COR-L47 (cell line): ENCODE data around the gene OR6K6.

Experiments
- DNase-seq: peaks from one replicate; lab custom pipeline; 2025; lab: John Stamatoyannopoulos, UW

The OR6K6 gene

GRCh38 chr1:158754420-158754819 is at the start of gene OR6K6:
Gene OR6K6, plus strand, starts transcription at chr1:158754720. Its CDS starts 168 bp downstream, at chr1:158754888.
- no peak for DNase-seq

GRCh38 chr1:158706096-158706495 is 48.4 kb upstream of the OR6K6 start:
- DNase-seq = no peak

- no peak for DNase-seq
Measured at GRCh38 chr1:158711098-158711497, 43.4 kb upstream of the OR6K6 start.

GRCh38 chr1:158714754-158715153 is 39.8 kb upstream of the OR6K6 start:
- DNase-seq = no peak

- no peak for DNase-seq
Measured at GRCh38 chr1:158716335-158716734, 38.2 kb upstream of the OR6K6 start.

- DNase-seq = no peak
Measured at GRCh38 chr1:158717344-158717743, 37.2 kb upstream of the OR6K6 start.

GRCh38 chr1:158719664-158720063 is 34.9 kb upstream of the OR6K6 start:
- no peak for DNase-seq

- no peak for DNase-seq
Measured at GRCh38 chr1:158720620-158721019, 33.9 kb upstream of the OR6K6 start, which contains the start of gene OR6K3. Gene OR6K3, minus strand, starts transcription at chr1:158720720. Its CDS starts 2,605 bp downstream, at chr1:158718115.

- DNase-seq = no peak
Measured at GRCh38 chr1:158724442-158724841, 30.1 kb upstream of the OR6K6 start.

GRCh38 chr1:158728510-158729225 is 25.9 kb upstream of the OR6K6 start:
- no peak for DNase-seq

- DNase-seq = no peak
Measured at GRCh38 chr1:158730453-158730852, 24.1 kb upstream of the OR6K6 start.

- no peak for DNase-seq
Measured at GRCh38 chr1:158731707-158732106, 22.8 kb upstream of the OR6K6 start.

- no peak for DNase-seq
Measured at GRCh38 chr1:158732524-158732923, 22.0 kb upstream of the OR6K6 start.

- no peak for DNase-seq
Measured at GRCh38 chr1:158735848-158736247, 18.7 kb upstream of the OR6K6 start.

- DNase-seq = no peak
Measured at GRCh38 chr1:158752155-158752712, 2.3 kb upstream of the OR6K6 start.

- DNase-seq = no peak
Measured at GRCh38 chr1:158771950-158772866, 17.7 kb downstream of the OR6K6 start, which contains the start of gene OR6N1. Gene OR6N1, minus strand, starts transcription at chr1:158772195. Its CDS starts 5,513 bp downstream, at chr1:158766682.

- DNase-seq = no peak
Measured at GRCh38 chr1:158781104-158781503, 26.6 kb downstream of the OR6K6 start, which contains the start of gene OR6N2. Gene OR6N2, minus strand, starts transcription at chr1:158781204. Its CDS starts 3,569 bp downstream, at chr1:158777635.

- no peak for DNase-seq
Measured at GRCh38 chr1:158793604-158794003, 39.1 kb downstream of the OR6K6 start.

- no peak for DNase-seq
Measured at GRCh38 chr1:158794247-158794646, 39.7 kb downstream of the OR6K6 start.

GRCh38 chr1:158798531-158798930 is 44.0 kb downstream of the OR6K6 start:
- no peak for DNase-seq

GRCh38 chr1:158799689-158800088 is 45.2 kb downstream of the OR6K6 start:
- no peak for DNase-seq

GRCh38 chr1:158800526-158800925 is 46.0 kb downstream of the OR6K6 start:
- DNase-seq = no peak
